HG03159 (cell line): Measurements from ENCODE around the gene PTTG1IP.
A peak's percentile ranks its signal among the peaks of the same experiment; 100 is the strongest.

Experiments used
- ATAC-seq: cut with Tn5 transposase; IDR thresholded peaks from one replicate; pipeline ENCODE4 v1.9.1; 2021; ENCODE audit warnings: mild to moderate bottlenecking, moderate library complexity; ENCODE audit not compliant: unreplicated experiment

Gene PTTG1IP

DNA sequence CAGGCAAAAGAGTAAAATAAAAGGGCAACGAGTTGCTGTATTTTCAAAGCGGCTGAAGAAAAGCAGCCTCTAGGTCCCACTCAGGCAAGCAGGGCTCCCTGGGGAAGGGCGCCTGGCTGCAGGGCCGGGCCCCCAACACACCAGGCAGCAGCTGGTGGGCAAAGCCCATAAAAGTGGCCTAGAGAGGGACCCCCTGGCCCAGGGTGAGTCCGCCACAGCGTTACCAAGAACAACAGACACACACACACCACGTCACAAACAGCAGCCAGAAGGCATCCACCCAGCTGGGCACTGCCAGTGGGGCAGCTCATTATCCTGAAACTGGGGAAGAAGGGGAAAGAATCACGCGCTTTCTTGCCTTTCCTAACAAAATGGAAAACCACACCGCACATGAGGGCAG, 60.3 kb downstream of the PTTG1IP start:
- no peak for ATAC-seq

DNA sequence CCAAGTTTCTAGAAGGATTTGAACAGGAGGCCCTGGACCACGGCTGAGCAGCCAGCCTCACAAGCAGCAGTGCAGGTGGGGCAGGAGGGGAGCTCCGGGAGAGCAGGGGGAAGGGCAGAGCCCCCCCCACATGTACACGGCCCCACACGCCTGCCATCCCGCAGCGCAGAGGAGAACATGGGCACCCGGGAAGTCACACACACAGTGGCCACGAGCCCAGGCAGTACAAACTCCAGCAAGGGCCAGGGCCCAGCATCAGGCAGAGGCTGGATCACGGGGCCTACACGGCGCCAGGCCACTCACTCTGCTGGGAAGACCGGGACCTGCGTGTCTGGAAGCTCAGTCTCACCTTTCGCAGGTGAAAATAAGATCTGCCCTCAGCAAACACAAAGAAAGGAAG, 60.9 kb downstream of the PTTG1IP start:
- ATAC-seq = no peak

DNA sequence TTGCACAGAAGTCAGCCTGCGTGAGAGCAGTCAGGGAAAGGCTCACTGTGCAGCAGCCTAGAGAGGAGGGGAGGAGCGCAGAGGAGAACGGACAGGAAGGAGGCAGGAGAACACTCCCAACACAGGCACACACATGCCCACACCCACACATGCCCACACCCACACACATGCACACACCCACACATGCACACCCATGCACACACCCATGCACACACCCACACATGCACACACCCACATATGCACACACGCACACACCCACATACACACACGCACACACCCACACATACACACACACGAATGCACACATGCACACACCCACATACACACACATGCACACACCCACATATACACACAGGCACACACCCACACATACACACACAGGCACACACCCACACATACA, 62.7 kb downstream of the PTTG1IP start:
- ATAC-seq = no peak

DNA sequence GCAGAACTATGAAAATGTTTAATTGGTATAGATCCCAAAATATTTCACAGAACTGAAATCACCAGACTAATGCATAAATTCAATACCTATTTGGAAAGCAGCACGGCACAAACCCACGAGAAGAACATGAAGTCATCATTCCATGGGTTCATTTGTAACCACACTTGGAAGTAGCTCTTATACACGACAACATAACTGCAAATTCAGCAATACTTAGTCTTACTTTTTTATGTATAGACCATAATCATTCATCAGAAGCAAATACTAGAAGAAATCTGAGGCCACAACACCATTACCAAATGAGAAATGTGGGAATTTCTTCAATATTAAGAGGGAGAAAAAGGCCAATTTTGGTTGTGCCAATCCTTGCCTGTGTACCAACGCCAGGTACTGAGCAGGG, 67.6 kb downstream of the PTTG1IP start:
- ATAC-seq = no peak

DNA sequence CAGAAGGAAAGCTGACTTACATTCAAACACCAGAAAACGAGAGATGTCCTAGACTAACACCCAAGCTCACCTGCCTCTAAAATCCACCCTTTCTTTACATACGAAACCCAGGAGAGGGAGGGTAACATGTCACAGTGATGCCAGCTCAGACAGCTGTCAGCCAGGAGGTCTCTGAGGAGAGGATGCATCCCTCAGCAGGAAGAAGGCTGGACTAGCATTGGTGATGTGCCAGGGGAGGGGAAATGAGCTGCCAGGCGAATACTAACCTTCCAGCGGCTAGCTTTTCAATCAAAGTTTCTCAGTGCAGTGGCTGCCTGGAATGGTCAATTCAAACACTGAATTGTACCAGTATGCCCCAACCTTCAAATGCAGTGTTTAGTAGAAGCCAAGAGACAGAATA, 68.3 kb downstream of the PTTG1IP start:
- no peak for ATAC-seq

DNA sequence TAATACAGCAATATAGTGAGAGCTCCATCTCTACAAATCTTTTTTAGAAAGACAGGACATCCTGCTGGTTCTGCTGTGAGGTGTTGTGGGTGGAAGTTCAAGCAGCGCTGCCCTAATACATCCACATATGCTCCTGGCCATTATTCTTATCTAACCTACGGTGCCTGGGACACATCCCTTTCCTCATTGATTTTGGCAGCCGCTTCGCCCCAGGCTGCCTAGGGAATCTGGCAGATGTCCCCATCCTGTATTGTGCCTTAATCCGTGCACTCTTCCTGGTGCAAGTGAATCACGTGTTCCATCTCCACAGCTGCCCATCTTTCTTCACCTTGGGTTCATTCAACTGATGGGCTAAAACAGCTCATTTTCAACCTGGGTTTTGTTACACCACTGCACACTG, 68.7 kb downstream of the PTTG1IP start:
- ATAC-seq = no peak

DNA sequence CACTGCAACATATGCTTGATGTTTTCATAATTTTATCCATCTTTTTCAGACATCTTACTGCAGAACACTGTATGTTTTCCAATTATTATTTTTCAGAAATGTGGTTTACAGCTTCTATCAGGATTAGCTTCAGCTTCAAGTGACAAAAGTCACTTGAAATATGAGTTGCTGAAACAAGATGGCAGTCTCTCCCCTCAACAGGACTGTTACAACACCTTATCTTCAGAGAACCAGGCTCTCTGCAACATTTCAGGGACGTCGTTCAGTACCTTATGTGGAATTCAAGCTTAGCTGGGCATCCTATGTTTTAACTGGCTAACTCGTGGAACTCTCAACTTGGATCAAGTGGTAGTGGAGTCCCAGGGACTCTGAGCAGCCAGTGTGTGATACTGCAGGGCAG, 69.8 kb downstream of the PTTG1IP start:
- ATAC-seq = no peak

DNA sequence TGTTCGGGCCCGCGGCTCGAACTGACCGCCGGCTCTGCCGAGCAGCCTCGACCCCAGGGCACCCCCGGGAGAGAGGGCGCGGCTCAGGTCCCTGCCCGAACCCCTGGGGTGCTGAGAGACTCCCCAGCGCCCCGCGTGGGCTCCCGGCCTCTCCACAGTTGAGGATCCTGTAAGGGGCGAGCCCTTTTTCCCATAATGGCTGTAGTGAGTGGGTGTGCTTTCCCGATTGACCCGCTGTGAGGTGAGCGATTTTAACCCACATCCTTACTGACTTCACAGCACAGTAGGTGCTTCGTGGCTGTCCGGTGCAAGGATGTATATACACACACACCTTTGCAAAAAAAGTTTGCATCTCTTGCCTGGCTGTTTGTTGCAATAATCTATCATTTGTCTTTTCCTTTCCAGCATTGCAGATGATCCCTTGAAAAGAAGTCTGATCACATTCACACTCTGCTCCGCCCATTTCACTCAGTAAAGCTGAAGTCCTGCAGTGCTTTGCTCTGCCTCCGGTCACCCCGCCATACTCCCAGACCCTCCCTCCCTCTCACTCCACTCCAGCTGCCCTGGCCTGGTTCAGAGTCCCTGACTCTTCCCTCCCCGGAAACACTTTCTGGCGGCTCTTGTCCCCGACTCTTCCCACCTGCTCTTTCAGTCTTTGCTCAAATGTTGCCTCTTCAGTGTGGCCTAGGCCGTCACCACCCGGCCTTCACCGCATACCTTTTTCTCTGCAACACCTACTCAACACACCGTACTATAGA, 70.9 kb downstream of the PTTG1IP start:
- ATAC-seq = no peak

DNA sequence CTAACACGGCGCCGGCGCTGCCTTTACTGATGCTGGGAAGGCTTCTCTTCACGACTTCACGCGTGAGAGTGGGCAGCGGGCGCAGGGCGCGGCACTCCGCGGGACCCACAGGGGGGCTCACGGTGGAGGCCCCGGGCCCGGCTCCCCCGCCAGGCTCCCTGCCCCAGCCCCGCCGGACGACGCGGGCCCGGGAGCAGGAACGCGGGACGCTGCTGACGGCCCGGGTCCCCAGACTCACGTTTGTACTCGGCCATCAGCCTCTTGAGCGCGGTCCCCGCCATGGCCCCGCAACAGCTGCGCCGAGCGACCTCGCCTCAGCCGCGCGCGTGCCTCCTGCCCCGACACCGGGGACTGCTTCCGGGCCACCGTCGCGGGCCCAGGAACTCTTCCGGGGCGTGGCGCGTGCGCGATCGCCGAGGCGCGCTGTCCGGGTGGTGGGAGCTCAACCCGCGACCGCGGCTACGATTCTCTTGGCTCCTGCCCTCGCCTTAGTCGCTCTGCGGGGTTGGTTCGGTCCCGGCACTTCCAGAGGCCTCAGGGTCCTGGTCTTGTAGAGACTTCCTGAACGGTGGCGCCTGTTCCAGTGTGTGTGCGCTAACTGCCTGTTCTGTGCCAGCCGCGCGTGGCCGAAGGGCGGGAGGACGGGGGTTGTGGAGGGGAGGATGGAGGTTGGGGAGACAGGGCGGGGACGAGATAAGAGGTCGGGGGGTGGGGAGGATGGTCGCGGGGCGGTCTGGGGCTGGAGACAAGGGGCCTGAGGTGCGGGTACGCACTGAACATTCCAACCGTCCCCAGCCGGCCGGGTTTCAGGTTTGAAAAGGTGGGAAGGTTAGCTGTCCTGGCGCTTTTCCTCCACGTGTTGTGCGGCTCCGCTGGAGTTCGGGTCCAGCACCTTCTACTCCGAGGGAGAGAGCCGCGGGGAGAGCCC, 71.8 kb downstream of the PTTG1IP start, which contains the start of gene UBE2G2:
UBE2G2 (minus strand) TSS at position 353 of the 928 bp plus-strand sequence; CDS start at position 281, 72 bp downstream.
- peak; percentile 75 for ATAC-seq

DNA sequence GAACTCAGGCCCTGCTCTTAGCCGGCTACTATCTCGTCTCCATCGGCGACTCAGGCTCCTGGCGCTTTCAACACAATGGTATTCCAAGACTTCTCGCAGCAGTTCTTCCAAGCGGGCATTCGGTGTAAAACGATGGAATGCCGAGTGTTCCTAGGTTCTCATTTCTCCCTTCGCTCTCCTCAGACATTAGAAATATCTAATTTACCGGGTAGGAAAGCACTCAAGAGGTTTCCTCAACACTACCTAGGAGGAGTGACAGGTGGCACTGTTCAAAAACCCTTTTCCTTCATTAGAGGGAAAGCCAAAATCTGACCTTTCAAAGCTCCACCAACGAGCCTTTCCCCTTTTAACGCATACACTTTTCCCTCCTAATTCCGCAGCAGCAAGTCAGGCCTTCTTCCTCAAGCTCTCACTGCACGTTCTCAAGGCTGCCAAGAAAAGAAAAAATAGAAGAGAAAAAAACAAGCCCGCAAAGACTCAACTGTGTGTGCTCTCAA, 72.5 kb downstream of the PTTG1IP start:
- ATAC-seq = peak; percentile 32

DNA sequence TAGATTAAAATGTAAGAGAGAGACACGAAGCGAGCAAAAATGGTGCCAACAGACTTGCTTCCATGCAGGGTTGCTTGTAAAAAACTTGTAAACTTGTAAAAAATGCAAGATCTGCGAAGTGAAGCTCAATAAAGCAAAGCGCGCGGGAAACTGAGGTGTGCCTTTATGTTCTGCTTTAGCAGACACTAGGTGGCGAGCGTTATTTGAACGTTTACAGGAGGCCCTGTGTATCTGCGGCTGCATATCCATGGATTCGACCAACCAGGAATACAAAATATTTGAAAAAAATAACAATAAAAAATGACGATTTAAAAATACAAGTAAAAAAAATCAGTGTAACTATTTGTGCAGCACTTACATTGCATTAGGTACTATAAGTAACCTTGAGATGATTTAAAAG, 73.4 kb downstream of the PTTG1IP start:
- no peak for ATAC-seq

DNA sequence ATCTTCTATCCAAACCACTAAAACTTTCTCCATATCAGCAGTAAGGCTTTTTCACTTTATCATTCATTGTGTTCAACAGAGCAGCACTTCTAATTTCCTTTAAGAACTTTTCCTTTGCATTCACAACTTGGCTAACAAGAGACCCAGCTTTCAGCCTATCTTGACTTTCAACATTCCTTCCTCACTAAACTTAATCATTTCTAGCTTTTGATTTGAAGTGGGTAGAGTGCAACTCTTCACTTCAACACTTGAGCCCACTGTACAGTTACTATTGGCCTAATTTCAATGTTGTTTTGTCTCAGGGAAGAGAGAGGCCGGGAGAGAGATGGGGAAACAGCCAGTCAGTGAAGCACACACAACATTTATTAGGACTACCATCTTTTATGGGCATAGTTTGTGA, 73.8 kb downstream of the PTTG1IP start:
- no peak for ATAC-seq
